ENCODE data around the gene MYCBPAP.

- peak; percentile 57 to 86 for TF ChIP-seq POLR2A (IDR thresholded peaks at IDR 0.05)
- TF ChIP-seq CTCF (IDR thresholded peaks at IDR 0.05): peak; percentile 57 to 95 (median 90)
Observed at GRCh38 chr17:50478391-50479381, 29.6 kb upstream of the MYCBPAP start, which contains the start of gene RSAD1.

Data from thyroid gland (tissue), 4 donors.